Endothelial cell (in vitro differentiated cells): ENCODE results near the gene OR8B4. TPM values are rescaled to one million over a fixed set of nuclear protein-coding genes. Genes with fewer than 3 reads are reported as not detected.

Source experiments
- DNase-seq: peaks from one replicate; pipeline ENCODE4 v3.0.0; 2021; ENCODE audit warnings: low spot score
- H3K27ac Mint-ChIP-seq: one replicate; pipeline ENCODE4 v1.8.0; 2021; ENCODE audit warnings: mixed read lengths, inconsistent platforms; ENCODE audit not compliant: unreplicated experiment
- H3K27me3 Mint-ChIP-seq: one replicate; pipeline ENCODE4 v1.8.0; 2021; ENCODE audit warnings: mild to moderate bottlenecking, moderate library complexity, mixed read lengths, inconsistent platforms; ENCODE audit not compliant: unreplicated experiment
- H3K36me3 Mint-ChIP-seq: one replicate; pipeline ENCODE4 v1.8.0; 2021; ENCODE audit warnings: mild to moderate bottlenecking, low read depth, mixed read lengths, inconsistent platforms; ENCODE audit not compliant: unreplicated experiment
- H3K4me1 Mint-ChIP-seq: one replicate; pipeline ENCODE4 v1.8.0; 2021; ENCODE audit warnings: mild to moderate bottlenecking, mixed read lengths, inconsistent platforms; ENCODE audit not compliant: unreplicated experiment
- H3K4me3 Mint-ChIP-seq: one replicate; pipeline ENCODE4 v1.8.0; 2021; ENCODE audit warnings: mild to moderate bottlenecking, mixed read lengths, inconsistent platforms; ENCODE audit not compliant: unreplicated experiment
- H3K9me3 Mint-ChIP-seq: one replicate; pipeline ENCODE4 v1.8.0; 2021; ENCODE audit warnings: mixed read lengths, inconsistent platforms; ENCODE audit not compliant: unreplicated experiment
- CTCF ChIP-seq: fragments of 200-600 bp; sonication (generic); IDR thresholded peaks from one replicate; pipeline ENCODE4 v1.5.0; 2021; ENCODE audit warnings: antibody characterized with exemption; ENCODE audit not compliant: unreplicated experiment
- total RNA-seq: library from RNA; stranded (reverse); fragmentation: NEBNext Ultra II Directional; extraction: Animal tissue kit (Norgen Biotek cat#: 25700); gene quantifications from one replicate; pipeline ENCODE4 v1.2.1, GENCODE V29; 2021; ENCODE audit not compliant: unreplicated experiment

OR8B4 gene
- total RNA-seq, 1 donor from 2014 or later: not detected

- no peaks in the 10 kb centered on the region for H3K4me1 Mint-ChIP-seq
Observed at GRCh38 chr11:124376280-124376679, 48.4 kb downstream of the OR8B4 start.

More at GRCh38 chr11:124376280-124376679, 48.4 kb downstream of the OR8B4 start:
- Mint-ChIP-seq H3K4me3 (no peak overlapping the region), H3K36me3 (peaks cover 4% of the 10 kb centered on the region), H3K27me3 (no peaks in the 10 kb centered on the region), H3K27ac (no peak overlapping the region), H3K9me3 (no peaks in the 10 kb centered on the region)
- DNase-seq: no peak
- TF ChIP-seq CTCF: no peak

Other genes starting within 250 kb of the OR8B4 start
- gene OR10D3, start 241.5 kb downstream of the OR8B4 start, total RNA-seq: 0.67 TPM
- 0.13 TPM for gene OR8G1, start 183.8 kb downstream of the OR8B4 start, total RNA-seq
- 0.18 TPM for gene OR8G5, start 168.5 kb downstream of the OR8B4 start, total RNA-seq
- not detected for gene OR8D1, start 110.9 kb downstream of the OR8B4 start, total RNA-seq
- gene OR8D2, start 104.7 kb downstream of the OR8B4 start, total RNA-seq: not detected
- gene OR8B2, start 40.4 kb downstream of the OR8B4 start, total RNA-seq: not detected
- gene OR8B3, start 25.8 kb downstream of the OR8B4 start, total RNA-seq: not detected
- gene OR8B8, start 20.8 kb upstream of the OR8B4 start, total RNA-seq: 0.28 TPM
- gene OR8B12, start 118.8 kb upstream of the OR8B4 start, total RNA-seq: not detected
- 0.46 TPM for gene OR8A1, start 145.1 kb upstream of the OR8B4 start, total RNA-seq
- 0.21 TPM for gene PANX3, start 186.6 kb upstream of the OR8B4 start, total RNA-seq
- gene TBRG1, start 198.0 kb upstream of the OR8B4 start, total RNA-seq: 87.3 TPM
- 11.4 TPM for gene SIAE, start 248.9 kb upstream of the OR8B4 start, total RNA-seq
- gene SPA17, start 249.0 kb upstream of the OR8B4 start, total RNA-seq: 4.3 TPM